Memory B cell (primary cell): ENCODE results near the gene SNAI3.

Source experiments
- ATAC-seq: fragments of 150-1000 bp; cut with Tn5 transposase; 2 replicates; pipeline ENCODE4 v1.10.0; 2021; ENCODE audit warnings: low read depth, mild to moderate bottlenecking, moderate library complexity
- DNase-seq, 2 donors: peaks; one replicate each; pipeline ENCODE4 v3.0.0; 2022; ENCODE audit warnings: low spot score in 2 of 2
- H3K27ac Mint-ChIP-seq: one replicate; pipeline ENCODE4 v1.8.0; 2022; ENCODE audit warnings: mild to moderate bottlenecking, moderate library complexity, mixed read lengths
- H3K27me3 Mint-ChIP-seq: one replicate; pipeline ENCODE4 v1.8.0; 2022; ENCODE audit warnings: mixed read lengths
- H3K36me3 Mint-ChIP-seq: one replicate; pipeline ENCODE4 v1.8.0; 2022; ENCODE audit warnings: mild to moderate bottlenecking, mixed read lengths
- H3K4me1 Mint-ChIP-seq: one replicate; pipeline ENCODE4 v1.8.0; 2022; ENCODE audit warnings: mixed read lengths
- H3K4me3 Mint-ChIP-seq: one replicate; pipeline ENCODE4 v1.8.0; 2022; ENCODE audit warnings: mild to moderate bottlenecking, moderate library complexity, mixed read lengths
- H3K9me3 Mint-ChIP-seq: one replicate; pipeline ENCODE4 v1.8.0; 2022; ENCODE audit warnings: mixed read lengths

Gene SNAI3

GRCh38 chr16:88725609-88726407 lies 39.5 kb upstream of the SNAI3 start:
- no peaks in the 10 kb centered on the region for H3K27me3 Mint-ChIP-seq
- no peak for DNase-seq
- peaks cover 2% of the 10 kb centered on the region for H3K4me1 Mint-ChIP-seq
- H3K36me3 Mint-ChIP-seq: peaks cover 12% of the 10 kb centered on the region
- H3K4me3 Mint-ChIP-seq: no peak overlapping the region
- no peak for ATAC-seq
- no peaks in the 10 kb centered on the region for H3K9me3 Mint-ChIP-seq
- no peak overlapping the region for H3K27ac Mint-ChIP-seq

DNA sequence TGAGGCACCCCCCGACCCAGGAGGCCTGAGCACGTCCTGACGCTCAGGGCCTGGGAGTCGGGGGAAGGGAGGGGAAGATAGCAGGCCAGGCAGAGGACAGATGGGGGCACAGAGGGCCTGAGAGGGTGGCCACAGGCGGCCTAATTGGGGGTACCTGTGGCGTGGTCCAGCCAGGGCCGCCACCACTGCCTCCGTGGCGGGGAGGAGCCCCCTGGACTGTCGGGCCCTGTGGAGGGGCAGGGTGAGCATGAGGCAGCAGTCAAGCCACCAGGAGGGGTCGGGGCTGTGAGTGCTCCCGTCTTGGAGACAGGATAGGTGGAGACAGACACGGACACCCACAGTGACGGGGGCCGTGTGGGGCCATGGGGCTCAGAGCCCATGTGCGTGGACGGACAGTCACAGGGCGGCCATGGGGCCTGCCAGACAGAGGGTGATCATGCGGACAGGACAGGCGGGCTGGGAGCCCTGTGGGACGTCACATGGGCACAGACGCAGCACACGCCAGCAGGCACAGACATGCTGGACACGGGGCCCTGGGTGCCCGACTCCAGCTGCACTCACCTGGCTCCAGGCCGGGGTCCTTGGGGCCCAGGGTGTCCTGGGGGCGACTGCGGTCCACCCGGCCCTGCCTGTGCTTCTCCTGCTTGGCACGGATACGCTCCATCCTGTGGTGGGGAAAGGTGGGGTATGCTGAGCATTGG lies 38.7 kb upstream of the SNAI3 start:
- Mint-ChIP-seq H3K36me3 (peaks cover 17% of the 10 kb centered on the region), H3K27me3 (no peaks in the 10 kb centered on the region), H3K4me1 (peaks cover 2% of the 10 kb centered on the region), H3K27ac (no peak overlapping the region), H3K4me3 (no peak overlapping the region), H3K9me3 (no peaks in the 10 kb centered on the region)
- DNase-seq (no peak), ATAC-seq (no peak)

DNA sequence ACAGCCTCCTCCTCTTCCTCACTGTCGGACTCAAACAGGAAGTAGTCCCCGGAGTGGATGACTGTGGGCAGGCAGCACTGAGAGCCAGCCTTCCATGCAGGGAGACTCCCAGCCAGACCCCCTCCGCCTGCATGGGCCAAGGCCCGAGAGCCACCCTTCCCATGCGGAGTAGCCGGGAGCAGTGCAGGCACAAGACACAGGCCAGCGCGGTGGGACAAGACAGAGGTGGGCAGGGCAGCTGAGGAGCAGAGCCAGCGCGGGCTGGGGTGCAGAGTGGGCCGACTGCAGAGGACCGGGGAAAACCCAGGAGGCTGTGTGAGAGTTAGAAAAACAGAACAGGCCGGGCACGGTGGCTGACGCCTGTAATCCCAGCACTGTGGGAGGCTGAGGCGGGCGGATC lies 37.6 kb upstream of the SNAI3 start:
- no peak overlapping the region for H3K4me3 Mint-ChIP-seq
- no peaks in the 10 kb centered on the region for H3K4me1 Mint-ChIP-seq
- no peaks in the 10 kb centered on the region for H3K27me3 Mint-ChIP-seq
- H3K9me3 Mint-ChIP-seq: no peaks in the 10 kb centered on the region
- DNase-seq (no peak), ATAC-seq (no peak)
- no peak overlapping the region for H3K27ac Mint-ChIP-seq
- peaks cover 20% of the 10 kb centered on the region for H3K36me3 Mint-ChIP-seq

DNA sequence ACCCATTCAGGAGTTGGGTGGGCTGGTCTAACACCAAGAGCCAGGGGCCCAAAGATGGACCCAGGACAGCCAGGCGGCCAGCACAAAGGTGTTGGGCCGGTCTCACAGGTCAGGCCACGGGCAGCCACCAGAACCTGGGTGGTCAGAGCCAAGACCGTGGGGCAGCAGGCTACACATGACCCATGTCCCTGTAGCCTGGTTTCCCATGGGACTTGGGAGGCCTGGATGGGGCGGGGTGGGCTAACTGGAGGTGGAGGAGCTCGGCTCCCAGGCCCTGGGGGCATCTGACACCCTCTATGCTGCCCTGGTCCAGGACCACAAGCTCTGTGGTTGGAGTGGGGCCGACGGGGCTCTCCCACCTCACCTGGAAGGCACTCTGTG lies 37.2 kb upstream of the SNAI3 start:
- DNase-seq: no peak
- Mint-ChIP-seq H3K9me3 (no peaks in the 10 kb centered on the region), H3K27ac (no peak overlapping the region), H3K36me3 (peaks cover 20% of the 10 kb centered on the region), H3K4me3 (no peak overlapping the region), H3K4me1 (no peaks in the 10 kb centered on the region), H3K27me3 (no peaks in the 10 kb centered on the region)
- no peak for ATAC-seq

GRCh38 chr16:88722784-88723506 lies 36.6 kb upstream of the SNAI3 start:
- no peak for ATAC-seq
- Mint-ChIP-seq H3K27me3 (no peaks in the 10 kb centered on the region), H3K27ac (no peak overlapping the region)

DNA sequence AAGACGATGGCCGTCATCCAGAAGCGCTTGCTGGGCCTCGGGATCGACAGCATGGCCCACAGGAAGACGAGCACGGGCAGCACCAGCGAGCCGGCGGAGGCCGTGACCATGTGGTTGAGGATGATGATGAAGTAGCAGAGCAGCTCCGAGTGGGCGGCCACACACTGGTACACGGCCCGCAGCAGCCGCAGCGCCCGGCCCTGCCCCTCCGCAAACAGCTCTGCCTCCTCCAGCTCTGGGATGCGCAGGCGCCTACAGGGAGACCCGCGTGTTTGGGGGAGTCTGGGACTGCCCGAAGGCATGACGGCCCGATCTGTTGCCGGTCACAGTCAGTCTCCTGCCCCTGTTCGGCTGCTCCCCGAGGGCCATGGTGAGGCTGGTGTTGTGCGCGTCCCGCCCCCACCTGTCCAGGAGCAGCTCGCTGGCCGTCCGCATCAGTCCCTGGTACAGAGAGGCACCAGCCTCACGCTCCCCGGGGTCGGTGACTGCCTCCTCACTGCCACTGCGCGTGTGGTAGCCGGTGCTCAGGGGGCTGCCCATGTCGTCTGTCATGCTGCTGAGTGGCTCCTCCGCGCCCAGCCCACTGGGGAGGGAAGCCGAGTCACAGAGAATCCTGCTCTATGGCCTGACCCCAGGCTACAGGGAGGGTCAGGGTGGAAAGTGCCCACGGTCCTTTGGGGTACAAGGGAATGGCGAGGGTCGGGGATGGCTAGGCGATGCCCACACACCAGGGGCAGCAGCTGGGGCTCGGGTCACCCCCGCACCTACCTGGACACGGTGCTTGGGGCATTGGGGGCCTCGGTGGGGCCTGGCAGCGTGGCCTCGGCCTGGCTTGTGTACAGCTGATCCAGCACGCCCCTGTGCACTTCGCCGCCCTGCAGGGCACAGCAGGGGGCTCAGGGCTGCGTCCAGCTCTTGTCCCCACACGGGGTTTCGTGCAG lies 35.8 kb upstream of the SNAI3 start:
- H3K36me3 Mint-ChIP-seq: peaks cover 25% of the 10 kb centered on the region
- ATAC-seq: no peak
- H3K4me3 Mint-ChIP-seq: no peak overlapping the region
- DNase-seq: no peak
- no peaks in the 10 kb centered on the region for H3K4me1 Mint-ChIP-seq
- H3K9me3 Mint-ChIP-seq: no peaks in the 10 kb centered on the region
- no peak overlapping the region for H3K27ac Mint-ChIP-seq
- no peaks in the 10 kb centered on the region for H3K27me3 Mint-ChIP-seq

More at GRCh38 chr16:88722784-88723506, 36.6 kb upstream of the SNAI3 start:
- no peak for DNase-seq
- Mint-ChIP-seq H3K4me3 (no peak overlapping the region), H3K36me3 (peaks cover 20% of the 10 kb centered on the region), H3K9me3 (no peaks in the 10 kb centered on the region), H3K4me1 (no peaks in the 10 kb centered on the region)

GRCh38 chr16:88721236-88721635 lies 34.9 kb upstream of the SNAI3 start:
- H3K27me3 Mint-ChIP-seq: no peaks in the 10 kb centered on the region

DNA sequence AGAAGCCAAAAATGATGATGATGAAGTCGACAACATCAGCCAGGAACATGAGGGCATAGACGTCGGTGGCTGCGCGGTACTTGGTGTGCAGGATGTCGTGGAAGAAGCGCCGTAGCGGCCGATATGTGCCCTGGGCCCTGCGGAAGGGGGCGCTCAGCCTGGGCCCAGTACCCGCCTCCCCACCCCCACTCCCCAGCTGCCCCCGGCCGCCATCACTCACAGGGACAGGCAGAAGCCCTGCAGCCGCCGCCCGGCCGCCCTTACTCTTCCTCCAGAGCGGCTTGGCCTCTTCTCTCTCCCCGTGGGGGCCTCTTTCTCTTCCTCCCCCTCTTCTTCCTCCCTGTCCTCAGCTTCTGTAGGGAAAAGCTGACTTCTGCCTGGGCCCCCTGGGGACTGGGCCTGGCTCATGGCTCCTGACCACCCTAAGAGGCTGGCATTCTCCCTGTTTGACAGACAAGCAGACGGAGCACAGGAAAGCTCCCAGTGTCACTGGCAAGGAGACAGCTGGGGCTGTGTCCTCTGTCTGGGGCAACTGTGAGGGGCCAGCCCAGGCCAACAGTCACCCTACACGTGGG lies 34.2 kb upstream of the SNAI3 start:
- ATAC-seq (no peak), DNase-seq (no peak)
- peaks cover 24% of the 10 kb centered on the region for H3K36me3 Mint-ChIP-seq
- H3K9me3 Mint-ChIP-seq: no peaks in the 10 kb centered on the region
- H3K27ac Mint-ChIP-seq: no peak overlapping the region
- no peaks in the 10 kb centered on the region for H3K27me3 Mint-ChIP-seq
- no peak overlapping the region for H3K4me3 Mint-ChIP-seq
- H3K4me1 Mint-ChIP-seq: no peaks in the 10 kb centered on the region

More at GRCh38 chr16:88721236-88721635, 34.9 kb upstream of the SNAI3 start:
- DNase-seq (no peak), ATAC-seq (no peak)
- no peak overlapping the region for H3K27ac Mint-ChIP-seq
- H3K9me3 Mint-ChIP-seq: no peaks in the 10 kb centered on the region
- H3K4me1 Mint-ChIP-seq: no peaks in the 10 kb centered on the region
- H3K4me3 Mint-ChIP-seq: no peak overlapping the region
- H3K36me3 Mint-ChIP-seq: peaks cover 26% of the 10 kb centered on the region

- Mint-ChIP-seq H3K27me3 (no peaks in the 10 kb centered on the region), H3K27ac (no peak overlapping the region), H3K4me1 (no peaks in the 10 kb centered on the region), H3K4me3 (no peak overlapping the region), H3K36me3 (peaks cover 22% of the 10 kb centered on the region), H3K9me3 (no peaks in the 10 kb centered on the region)
- no peak for DNase-seq
- ATAC-seq: no peak
Measured at GRCh38 chr16:88719933-88720296, 33.6 kb upstream of the SNAI3 start.

- no peak overlapping the region for H3K27ac Mint-ChIP-seq
- no peak overlapping the region for H3K4me3 Mint-ChIP-seq
- peaks cover 18% of the 10 kb centered on the region for H3K36me3 Mint-ChIP-seq
- H3K27me3 Mint-ChIP-seq: no peaks in the 10 kb centered on the region
- no peaks in the 10 kb centered on the region for H3K9me3 Mint-ChIP-seq
- no peaks in the 10 kb centered on the region for H3K4me1 Mint-ChIP-seq
- DNase-seq: no peak
- ATAC-seq: no peak
Measured at GRCh38 chr16:88719267-88719932, 33.1 kb upstream of the SNAI3 start.

DNA sequence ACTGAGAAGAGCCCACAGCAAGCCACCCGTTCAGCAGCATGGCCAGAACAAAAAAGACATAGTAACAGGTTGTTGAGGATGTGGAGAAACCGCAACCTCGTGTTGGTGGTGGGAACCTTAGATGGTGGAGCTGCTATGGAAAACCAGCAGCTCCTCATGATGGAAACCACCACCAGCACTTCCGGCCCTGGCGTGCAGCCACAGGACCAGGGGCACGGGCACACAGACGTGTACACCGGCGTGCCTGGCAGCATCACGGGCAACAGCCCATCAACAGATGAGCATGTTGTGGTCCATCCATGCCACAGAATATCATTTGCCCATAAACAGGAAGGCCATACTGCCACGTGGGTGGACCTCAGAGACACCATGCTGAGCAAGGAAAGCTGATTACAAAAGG lies 31.9 kb upstream of the SNAI3 start:
- Mint-ChIP-seq H3K4me3 (no peak overlapping the region), H3K27me3 (no peaks in the 10 kb centered on the region), H3K36me3 (peaks cover 18% of the 10 kb centered on the region), H3K4me1 (no peaks in the 10 kb centered on the region), H3K9me3 (no peaks in the 10 kb centered on the region), H3K27ac (no peak overlapping the region)
- no peak for ATAC-seq
- no peak for DNase-seq

DNA sequence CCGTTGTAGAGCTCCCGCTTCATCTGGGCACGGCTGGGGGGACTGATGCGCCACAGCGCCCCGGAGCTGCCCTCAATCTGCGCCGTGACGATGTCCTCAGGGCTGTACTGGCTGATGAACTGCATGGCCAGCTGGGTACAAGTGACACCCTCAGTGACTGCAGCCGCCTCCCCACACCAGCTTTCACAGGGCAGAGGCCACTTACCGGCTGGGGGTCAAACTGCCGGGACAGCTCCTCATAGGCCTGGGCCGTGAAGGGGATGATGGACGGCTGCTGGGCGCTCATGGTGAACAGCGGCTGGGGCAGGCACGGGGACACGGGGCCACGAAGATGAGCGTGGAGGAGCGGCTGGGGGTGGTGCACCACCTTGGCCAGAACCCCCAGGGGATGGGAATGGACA lies 30.3 kb upstream of the SNAI3 start:
- Mint-ChIP-seq H3K4me1 (no peaks in the 10 kb centered on the region), H3K9me3 (no peaks in the 10 kb centered on the region), H3K27me3 (no peaks in the 10 kb centered on the region), H3K4me3 (no peak overlapping the region), H3K27ac (no peak overlapping the region), H3K36me3 (peaks cover 16% of the 10 kb centered on the region)
- ATAC-seq: no peak
- no peak for DNase-seq

- ATAC-seq: no peak
- H3K9me3 Mint-ChIP-seq: no peaks in the 10 kb centered on the region
Measured at GRCh38 chr16:88716201-88716600, 29.9 kb upstream of the SNAI3 start.

More at GRCh38 chr16:88716201-88716600, 29.9 kb upstream of the SNAI3 start:
- no peak for DNase-seq
- peaks cover 16% of the 10 kb centered on the region for H3K36me3 Mint-ChIP-seq
- H3K4me1 Mint-ChIP-seq: no peaks in the 10 kb centered on the region
- no peak overlapping the region for H3K27ac Mint-ChIP-seq
- no peaks in the 10 kb centered on the region for H3K27me3 Mint-ChIP-seq
- no peak overlapping the region for H3K4me3 Mint-ChIP-seq
